GM04504 (cell line): ENCODE measurements around the gene CHST1.

Source experiments
- DNase-seq: peaks from one replicate; pipeline ENCODE4 v3.0.0-alpha.2; 2012; ENCODE audit warnings: low read depth

Gene CHST1, protein sequence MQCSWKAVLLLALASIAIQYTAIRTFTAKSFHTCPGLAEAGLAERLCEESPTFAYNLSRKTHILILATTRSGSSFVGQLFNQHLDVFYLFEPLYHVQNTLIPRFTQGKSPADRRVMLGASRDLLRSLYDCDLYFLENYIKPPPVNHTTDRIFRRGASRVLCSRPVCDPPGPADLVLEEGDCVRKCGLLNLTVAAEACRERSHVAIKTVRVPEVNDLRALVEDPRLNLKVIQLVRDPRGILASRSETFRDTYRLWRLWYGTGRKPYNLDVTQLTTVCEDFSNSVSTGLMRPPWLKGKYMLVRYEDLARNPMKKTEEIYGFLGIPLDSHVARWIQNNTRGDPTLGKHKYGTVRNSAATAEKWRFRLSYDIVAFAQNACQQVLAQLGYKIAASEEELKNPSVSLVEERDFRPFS

DNA sequence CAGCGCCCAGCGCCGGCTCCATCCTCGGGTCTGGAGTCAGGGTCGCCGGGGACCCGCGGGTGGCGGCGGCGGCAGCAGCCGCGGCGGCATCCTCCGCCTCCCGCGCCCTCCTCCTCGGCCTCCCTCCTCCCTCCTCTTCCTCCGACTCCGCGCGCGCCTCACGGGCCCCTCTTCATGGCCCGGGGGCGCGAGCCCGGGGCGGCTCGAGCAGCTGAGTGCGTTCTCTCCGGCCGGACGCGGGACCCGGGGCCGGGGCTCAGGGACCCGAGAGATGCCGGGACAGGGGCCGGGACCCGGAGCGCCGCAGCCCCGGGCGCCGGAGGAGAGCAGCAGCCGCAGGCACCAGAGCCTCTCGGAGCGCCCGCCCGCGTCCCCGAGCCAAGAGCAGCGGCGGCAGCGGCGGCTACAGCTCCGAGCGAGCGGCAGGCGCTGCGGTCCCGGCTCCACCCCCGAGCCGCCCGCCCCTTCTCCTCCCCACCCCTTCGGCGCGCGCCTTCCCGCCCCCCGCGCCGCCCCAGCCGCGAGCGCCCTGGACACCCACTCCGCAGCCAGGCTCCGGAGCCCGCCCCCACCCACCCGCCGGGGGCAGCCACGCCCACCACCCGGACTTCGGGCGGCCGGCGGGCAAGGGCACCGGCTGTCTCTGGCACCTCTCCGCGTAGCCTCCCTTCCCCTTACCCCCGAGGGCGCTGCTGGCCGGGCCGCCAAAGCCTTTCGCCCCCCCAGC, at the start of gene CHST1:
Gene CHST1 (minus strand): TSS at position 417 of the 727 bp plus-strand sequence. CDS start 14,699 bp downstream, outside the sequence.
- DNase-seq = no peak

DNA sequence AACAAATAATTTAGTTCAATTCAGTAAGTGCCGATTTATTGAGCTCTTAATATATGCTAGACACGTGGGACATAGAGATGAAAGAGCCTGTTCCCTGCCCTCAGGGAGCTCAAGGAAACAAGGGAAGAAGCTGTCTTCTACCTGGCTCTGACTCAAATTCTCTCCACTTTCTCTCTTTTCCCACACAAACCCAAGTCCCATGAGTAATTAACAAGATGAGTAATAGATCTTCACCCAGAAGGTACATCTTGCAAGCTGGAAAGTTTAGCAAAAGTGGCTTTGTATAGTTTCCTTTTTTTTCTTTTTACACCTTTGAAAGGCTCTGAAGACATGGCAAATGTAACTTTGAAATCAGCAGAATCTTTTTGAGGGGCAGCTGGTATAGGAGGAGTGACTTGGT, 48.2 kb upstream of the CHST1 start:
- no peak for DNase-seq

DNA sequence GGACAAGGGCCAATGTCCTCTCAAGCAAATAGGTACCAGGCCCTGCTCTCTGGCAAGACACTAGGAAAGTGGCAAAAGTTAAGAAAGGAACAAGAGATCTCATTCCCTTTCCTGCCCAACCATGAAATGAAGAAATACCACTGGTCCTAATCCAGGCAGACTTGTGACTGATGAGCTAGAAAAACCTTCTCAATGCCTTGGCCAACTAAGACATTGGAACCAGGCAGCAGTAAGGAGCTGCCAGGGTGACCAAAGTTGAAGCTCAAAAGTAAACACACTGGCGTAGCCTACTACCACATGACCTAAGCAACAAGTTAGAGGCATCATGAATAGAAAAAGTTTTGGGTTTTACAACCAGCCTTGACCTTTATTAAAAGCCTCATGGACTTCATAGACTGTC, 45.1 kb upstream of the CHST1 start:
- DNase-seq = no peak

DNA sequence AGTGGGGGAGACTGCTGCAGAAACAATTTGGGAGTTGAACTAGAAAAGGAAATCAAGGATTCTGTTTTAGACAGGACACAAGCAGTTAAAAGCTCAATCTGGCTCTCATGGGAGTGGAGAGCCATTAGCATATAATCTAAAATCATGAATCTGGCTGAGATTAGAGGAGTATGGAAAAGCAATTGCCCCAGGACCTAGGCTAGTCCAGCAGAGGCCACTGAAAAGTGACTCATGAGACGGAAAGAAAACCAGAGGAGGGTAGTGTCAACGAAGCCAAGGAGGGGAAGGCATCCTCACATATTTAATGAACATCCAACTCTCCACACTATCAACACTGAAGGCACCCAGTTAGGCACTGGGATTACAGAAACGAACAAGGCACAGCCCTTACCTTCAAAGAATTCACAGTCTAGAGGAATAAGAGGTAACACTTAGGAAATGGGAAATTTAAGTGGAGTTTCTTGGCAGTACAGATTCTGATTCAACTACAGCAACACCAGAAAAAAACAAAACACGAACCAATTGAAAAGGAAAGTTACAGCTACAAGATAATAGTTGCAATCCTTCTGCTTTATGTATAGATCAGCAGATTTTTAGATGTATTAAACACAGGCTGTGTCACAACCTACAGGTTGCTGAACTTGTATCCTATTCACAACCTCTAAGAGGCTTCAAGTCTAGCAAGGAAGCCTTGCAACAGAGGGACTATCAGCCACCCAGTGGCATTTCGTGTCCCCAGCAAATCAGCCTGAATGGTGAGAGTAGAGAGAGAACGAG, 43.7 kb upstream of the CHST1 start:
- DNase-seq = no peak

DNA sequence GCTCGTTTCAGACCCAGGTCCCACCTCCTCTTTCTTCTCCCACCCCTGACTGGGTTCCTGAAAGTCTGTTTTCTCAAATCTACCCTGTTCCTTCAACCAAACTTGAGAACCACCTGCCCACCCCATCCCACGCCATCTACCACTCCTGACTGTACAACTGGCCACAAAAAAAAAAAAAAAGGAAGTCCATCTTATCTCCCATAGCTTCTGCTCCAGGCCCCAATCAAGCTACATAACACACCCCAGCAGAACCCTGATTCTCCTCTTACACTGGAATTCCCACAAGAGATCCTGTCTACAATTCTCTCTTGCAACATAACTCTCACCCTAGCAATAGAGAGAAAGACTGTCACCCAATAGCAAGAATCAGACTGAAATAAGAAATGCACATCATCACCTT, 39.2 kb upstream of the CHST1 start:
- no peak for DNase-seq

DNA sequence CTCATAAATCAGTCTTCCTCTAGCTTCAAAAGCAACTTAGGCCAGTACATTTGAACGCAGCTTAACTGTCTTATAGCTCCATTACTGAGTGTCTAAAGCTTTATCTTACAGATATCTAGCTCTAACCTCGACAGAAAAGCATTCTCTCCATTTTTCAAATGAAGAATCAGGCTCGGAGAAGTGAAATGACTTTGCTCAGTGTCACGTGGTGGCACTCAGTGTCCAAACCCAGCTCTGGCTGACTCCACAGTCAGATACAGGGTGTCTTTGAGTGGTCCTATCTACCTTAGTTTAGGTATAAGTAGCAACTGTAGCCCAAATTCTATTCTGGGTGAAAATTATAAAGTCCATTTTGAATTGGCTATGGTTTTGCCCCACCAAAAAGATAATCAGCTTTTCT, 38.7 kb upstream of the CHST1 start:
- no peak for DNase-seq

DNA sequence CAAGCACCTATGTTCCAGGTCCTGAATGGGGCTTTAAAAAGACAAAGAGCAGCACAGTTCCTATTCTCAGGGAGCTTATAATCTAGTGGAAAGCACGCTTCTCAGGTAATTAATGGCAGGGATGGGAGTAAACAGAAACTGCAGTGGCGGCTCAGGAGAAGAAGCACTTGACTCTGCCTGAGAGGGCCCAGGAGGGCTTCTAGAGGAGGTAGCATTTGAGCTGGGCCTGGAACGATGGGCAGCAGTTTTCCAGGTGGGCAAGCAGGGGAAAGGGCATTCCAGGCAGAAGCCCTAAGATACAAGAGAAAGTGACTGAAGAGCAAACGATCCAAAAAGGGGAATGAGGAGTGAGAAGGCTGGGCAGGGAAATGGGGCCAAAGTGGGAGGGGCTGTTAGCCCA, 37.1 kb upstream of the CHST1 start:
- DNase-seq = no peak

DNA sequence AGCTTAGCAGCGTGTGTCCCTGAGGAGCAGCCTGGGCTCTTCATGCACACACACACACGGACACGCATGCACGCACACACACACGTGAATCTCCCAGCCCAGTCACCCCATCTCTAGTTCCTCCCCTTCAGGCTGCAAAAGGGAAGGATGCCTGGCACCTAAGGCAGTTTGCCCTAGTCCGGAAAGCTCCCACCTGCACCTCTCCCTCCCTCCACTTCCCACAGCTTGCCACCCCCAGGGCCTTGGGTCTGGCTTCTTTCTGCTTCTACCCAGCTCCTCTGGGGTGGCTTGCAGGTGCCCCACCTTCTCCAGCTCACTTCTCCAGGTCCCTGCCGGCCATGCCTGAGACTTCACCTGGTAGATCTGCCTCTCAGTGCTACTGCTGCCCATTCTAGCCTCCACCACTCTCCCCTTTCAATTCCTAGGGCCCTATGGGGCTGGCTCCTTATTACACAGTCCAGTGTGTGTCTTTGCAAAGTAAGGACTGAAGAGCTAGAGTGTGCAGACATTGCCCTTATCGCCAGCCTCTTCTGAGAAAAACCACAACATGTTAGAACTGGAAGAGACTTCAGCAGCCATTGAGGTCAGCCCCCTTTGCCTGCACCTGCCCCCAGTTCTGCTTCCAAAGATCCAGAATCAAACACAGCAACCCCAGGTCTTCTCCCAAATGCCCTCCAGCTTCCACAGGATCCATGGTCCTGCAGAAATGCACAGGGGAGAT, 33.5 kb upstream of the CHST1 start:
- no peak for DNase-seq

DNA sequence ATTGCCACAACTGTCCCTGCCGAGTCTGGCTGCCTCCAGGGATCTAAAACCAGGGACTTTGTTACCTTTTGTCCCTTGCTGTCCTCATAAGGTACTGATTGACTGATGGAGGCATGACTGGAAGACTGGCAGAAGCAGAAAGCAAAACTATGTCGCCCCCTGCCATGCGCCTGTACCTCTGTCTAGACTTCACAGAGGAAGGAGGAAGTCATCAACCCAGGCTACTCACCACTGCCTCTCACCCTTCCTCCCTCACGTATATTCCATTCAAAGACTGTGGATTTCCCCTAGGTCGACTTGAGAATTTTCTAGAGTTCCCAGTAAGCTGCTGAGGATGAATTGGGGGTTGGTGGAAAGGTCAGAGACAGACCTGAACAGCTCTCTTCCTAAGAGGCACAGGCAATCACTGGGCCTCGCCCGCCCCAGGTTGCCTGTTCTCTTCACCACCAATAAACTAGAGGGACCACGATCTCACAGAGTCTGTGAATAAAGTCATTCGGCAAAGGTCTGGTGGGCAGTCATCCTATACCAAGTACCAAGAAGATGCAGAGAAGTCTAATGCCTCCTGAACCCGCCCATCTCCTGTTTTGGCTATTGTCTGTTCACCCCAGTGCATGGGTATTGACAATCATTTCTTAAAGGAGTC, 27.5 kb upstream of the CHST1 start:
- DNase-seq = no peak

DNA sequence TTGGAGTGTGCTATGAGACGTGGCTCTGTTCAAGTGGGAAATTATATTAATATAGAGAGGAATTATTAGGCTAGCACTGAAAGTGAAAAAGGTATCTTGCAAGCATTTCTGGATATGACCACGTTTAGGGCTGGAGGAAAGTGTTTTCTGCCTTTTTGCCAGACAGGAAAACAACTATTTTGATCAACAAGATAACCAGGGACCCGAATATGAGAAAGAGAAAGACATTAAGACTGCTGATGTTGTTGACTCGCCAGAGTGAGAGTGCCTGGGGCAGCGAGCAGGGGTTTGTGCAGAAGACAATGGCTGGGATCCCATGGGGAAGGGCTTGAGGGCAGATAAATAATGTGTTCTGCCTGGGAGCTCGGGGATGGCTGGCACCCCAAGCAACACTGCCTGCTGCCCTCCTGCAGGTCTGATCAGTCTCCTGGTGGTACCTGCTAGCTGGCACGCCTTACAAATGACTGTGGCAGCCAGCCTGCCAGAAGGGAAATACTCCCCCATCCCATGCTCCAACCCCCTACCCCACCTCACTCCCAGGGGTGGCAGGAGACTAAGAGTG, 23.1 kb upstream of the CHST1 start:
- DNase-seq = no peak

DNA sequence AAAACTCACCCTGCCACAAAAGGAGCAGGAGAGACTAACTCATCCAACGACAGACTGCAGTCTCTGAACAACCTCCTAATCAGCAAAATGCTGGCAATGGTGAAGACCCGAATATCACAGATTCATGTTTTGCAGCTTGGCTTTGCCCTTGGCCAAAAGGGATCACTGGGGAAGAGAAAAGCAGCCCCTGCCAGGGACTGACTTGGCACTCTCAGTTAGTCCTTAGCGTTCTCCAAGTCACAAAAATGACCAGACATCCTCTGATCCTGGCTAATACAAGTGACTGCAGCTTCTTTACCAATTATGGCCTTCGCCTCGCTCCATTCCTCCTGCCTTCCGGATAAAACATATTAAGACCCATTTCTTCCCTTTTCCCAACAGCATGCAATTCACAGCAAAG, 22.4 kb upstream of the CHST1 start:
- no peak for DNase-seq

DNA sequence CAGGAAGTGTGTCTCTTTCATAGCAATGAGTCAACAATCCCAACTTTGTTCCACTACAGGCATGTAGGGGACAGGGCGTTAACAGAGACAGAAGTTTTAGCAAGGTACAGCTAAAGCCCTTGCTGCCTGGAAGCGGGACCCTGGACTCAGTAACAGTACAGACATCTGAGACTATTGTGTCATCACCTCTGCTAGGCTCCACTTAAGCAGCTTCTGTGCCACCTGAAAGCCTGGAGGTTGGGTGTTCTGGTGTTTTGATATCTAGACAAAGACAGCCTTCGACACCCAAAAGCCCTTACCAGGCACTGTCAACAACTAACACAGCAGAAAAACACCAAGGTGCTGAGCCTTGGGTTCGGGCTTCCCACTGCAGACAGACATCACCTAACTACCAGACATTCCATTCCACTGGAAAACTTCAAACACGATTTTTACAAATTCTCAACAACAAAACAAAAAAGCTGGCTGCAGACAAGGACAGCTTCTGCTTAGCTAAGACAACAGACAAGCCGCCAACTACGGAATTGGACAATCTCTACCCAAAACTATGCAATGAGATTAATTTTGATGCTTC, 20.6 kb upstream of the CHST1 start:
- DNase-seq = no peak

DNA sequence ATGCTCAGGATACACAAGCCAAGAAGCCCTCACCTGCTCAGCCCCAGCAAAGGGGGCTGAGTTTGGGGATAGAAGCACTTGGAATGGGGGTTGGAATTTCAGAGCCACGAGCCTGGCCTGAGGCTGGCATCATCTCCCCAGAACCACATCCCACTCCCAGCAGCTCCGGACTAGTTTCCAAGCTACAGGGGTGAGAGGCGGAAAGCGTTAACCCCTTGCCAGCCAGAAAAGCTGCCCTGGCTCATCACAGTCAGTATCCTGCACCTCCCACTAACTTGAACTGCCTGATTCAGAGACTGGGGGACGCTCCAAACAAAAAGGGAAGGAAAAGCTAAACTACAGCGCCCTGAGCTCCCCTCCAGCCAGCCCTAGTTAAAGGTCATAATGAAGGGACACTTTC, 19.0 kb upstream of the CHST1 start:
- DNase-seq = no peak

DNA sequence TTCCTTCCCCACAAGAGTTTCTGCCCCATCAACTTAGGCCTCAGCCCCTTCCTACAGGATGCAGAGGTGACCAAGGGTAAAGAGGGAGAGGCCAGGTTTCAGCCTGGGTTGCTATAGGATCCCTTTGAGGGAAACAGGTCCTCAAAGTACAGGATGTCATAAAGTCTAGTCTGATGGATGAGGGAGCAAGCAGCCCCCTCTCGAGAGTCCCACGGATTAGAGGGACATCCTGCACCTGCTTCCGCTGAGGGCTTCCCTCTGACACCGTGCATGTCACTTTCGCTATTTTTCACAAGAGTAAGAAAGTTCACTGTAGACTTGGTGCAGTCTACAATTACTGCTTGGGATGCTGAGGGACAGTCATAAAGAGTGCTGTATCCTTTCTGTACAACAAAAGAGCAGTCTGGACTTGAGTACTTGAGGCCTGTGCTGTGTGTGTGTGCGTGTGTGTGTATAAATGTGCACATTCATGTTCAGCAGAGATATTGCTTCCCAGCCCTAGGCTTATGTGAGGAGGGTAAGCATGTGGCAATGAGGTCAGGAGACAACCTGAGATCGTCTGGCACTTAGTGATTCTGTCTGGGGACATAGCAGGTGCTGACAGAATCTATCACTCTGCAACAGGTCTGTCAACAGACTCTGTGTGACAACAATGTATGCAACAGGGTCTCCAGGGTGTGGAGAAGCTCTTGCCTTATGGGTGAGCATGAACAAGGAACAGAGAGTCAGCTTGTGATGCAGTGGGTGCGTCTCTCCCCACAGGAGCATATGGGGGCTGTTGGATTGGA, 18.0 kb upstream of the CHST1 start:
- no peak for DNase-seq

DNA sequence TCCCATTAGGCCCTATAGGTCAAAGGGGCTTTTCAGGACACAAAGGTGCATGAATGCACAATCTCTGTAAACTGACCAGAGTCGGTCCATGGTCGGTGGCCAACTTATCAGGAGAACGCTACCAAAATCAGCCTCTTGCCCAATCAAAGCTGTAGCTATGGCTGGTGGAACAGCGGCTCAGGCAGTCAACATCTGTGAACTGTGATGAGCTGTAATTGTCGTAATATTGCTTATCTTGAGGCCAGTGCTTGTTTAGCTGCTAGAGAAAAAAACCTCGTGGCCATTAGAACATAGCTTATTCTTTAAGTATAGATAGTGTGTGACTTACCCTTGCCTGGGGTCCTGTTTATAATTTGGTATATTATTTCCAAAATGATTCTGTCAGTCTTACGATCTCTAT, 14.4 kb upstream of the CHST1 start:
- DNase-seq = no peak

DNA sequence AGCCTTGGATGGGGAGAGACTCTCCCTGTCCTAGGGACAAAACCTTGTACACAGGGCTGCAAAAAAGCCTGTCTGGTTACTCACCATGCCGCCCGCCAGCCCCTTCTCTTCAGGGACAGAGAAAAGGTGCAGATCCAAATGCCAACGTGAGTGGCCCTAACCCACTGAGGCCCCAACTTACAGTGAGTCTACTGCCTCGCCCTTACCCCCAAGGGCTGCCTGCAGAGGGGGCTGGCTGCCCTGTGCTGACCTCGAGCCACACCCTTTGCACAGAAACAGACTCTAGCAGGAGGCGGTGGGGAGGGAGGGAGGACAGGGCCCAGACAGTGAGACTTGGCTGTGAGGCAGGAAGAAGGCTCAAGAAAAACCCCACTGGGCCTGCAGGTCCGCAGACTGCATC, 13.6 kb upstream of the CHST1 start:
- no peak for DNase-seq

DNA sequence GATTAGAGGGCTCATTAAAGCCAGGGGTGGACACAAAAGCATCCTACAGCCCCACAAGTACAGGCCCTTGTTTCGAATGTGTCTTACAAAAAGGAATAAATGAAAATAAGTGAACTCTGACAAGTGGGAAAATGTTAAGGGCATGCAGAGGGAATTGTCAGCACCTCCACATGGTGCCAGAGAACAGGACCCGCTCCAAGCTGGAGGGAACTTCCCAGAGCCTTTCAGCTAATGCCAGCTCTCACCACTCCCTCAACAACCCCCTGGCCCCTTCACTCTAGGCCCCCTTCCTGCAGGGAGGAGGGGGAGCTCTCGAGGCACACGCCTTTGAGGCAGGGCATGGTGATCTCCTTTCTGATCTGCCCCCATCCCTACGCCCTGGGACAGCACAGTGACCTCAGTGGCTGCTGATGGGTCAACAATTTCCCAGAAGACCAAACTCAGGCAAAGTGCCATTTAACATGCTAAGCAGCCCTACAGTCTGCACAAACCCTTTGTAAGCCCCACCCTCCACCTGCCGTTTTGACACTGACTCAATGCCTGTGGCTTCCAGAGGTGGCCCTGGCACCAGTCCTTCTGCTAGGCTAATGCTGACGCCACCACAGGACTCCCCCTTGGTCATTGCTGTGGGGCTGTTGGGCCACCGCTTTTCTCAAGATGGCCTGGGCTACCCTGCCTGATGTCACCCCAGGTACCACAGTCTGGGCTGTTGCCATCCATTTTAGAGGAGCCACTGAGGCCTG, 12.5 kb upstream of the CHST1 start:
- no peak for DNase-seq

DNA sequence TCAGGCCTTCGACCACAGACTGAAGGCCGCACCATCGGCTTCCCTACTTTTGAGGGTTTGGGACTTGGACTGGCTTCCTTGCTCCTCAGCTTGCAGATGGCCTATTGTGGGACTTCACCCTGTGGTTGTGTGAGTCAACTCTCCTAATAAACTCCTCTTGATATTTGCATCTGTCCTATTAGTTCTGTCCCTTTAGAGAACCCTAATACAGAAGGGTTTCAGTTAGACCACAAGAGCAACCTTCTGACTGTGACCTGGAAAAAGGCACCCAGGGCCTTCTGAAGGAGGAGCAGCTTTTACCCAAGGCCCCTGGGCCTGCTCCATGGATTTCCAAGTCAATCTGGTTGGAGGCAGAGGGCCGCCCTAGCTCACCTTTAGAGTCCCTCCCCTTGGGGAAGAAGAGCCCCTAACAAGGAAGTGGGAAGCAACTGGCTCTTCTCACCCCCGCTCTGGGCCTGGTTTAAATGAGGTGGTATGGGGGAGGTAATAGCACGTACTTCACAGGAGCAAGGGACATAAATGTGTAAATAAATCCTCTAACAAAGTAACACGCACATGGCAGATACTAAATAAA, 11.2 kb upstream of the CHST1 start:
- DNase-seq = no peak

DNA sequence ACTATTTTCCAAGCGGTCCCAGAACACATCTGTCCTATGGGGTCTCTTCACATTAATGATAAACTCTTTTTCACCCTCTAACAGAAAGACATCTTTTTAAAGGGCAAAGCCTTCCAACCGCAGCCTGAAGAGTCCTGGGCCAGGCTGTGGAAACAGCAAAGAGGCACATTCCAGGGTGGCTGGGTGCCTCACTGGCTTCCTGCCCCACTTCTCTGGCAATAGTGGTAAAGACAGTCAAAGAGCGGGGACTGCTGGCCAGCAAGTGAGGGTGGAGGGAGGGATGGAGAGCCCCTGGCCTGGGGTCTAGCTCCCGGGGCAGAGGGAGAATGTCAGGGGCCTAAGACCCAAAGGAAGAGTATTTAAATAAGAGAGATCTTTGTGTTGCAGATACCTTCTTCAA, 10.2 kb upstream of the CHST1 start:
- DNase-seq = no peak
